ENCODE results near the gene FBXL7.

The FBXL7 gene

DNA sequence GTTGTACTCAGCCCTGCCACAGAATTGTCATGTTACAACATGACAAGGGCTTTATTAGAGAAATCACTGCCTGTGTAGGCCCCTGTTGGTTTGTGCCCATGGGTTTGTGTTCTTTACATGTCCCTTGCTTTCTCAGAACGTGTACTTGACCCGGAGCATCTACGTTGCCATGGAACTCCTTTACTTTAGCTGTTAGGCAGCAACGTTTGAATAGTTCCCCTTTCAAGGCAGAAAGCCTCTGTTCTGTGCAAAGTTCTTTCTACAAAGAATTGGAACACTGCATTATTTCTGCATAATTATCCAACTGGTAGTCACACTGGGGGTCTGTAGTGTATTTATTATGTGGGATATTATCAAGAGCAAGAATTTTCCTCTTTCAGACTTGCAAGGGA is 51.1 kb downstream of the FBXL7 start:
- no peaks in the 10 kb centered on the region for H3K79me2 ChIP-seq (ENCODE audit: control insufficient read depth, low read length)
- H3F3A ChIP-seq (ENCODE audit: control insufficient read depth, insufficient read depth) = no peaks in the 10 kb centered on the region
- H4K20me1 ChIP-seq (ENCODE audit: control insufficient read depth, insufficient read depth, low read depth, low read length) = no peaks in the 10 kb centered on the region
- no peak overlapping the region for H3K27ac ChIP-seq (ENCODE audit: low read depth, low read length)
- no peaks in the 10 kb centered on the region for H3K4me1 ChIP-seq (ENCODE audit: control insufficient read depth, low read length)
- no peaks in the 10 kb centered on the region for H3K9me3 ChIP-seq (ENCODE audit: control insufficient read depth, insufficient read depth, low read length)
- TF ChIP-seq, protein P1, sequence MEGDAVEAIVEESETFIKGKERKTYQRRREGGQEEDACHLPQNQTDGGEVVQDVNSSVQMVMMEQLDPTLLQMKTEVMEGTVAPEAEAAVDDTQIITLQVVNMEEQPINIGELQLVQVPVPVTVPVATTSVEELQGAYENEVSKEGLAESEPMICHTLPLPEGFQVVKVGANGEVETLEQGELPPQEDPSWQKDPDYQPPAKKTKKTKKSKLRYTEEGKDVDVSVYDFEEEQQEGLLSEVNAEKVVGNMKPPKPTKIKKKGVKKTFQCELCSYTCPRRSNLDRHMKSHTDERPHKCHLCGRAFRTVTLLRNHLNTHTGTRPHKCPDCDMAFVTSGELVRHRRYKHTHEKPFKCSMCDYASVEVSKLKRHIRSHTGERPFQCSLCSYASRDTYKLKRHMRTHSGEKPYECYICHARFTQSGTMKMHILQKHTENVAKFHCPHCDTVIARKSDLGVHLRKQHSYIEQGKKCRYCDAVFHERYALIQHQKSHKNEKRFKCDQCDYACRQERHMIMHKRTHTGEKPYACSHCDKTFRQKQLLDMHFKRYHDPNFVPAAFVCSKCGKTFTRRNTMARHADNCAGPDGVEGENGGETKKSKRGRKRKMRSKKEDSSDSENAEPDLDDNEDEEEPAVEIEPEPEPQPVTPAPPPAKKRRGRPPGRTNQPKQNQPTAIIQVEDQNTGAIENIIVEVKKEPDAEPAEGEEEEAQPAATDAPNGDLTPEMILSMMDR (IDR thresholded peaks at IDR 0.05; ENCODE audit: low read depth, low read length, poor library complexity, severe bottlenecking) = no peak
- TF ChIP-seq EZH2phosphoT487 (IDR thresholded peaks at IDR 0.05; ENCODE audit: borderline replicate concordance, low read length) = no peak
- H3K27me3 ChIP-seq (ENCODE audit: control insufficient read depth, low read length) = no peaks in the 10 kb centered on the region
- no peaks in the 10 kb centered on the region for H3K9me2 ChIP-seq (replicated peaks; ENCODE audit: control insufficient read depth, low read length)
- H3K4me3 ChIP-seq (ENCODE audit: low read length) = no peak overlapping the region
- H3K4me2 ChIP-seq (ENCODE audit: low read length) = no peak overlapping the region
- no peaks in the 10 kb centered on the region for H3K36me3 ChIP-seq (ENCODE audit: control insufficient read depth, low read length)

DNA sequence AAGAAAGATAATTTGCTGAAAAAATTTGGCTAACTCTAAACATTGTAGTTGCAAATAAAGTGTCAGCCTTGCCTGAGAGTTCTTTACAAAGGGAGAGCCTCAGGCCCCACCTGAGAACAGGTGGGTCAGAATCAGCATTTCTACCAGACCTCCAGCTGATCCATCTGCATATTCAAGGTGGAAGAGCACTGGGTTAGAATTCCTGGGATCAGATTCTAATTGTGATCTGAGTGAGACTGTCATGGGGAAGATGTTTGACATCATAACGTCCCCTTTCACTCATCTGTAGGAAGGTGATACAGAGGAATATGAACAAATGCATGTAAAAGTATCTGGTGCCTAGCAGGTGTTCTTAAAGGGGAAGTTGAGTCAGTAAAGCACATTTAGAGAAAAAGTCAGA is 54.6 kb downstream of the FBXL7 start:
- Histone ChIP-seq H3K4me3 (ENCODE audit: low read length) (no peak overlapping the region), H3K9me3 (ENCODE audit: control insufficient read depth, insufficient read depth, low read length) (no peaks in the 10 kb centered on the region), H3K36me3 (ENCODE audit: control insufficient read depth, low read length) (no peaks in the 10 kb centered on the region), H3K27ac (ENCODE audit: low read depth, low read length) (no peak overlapping the region), H3K79me2 (ENCODE audit: control insufficient read depth, low read length) (no peaks in the 10 kb centered on the region), H3K4me1 (ENCODE audit: control insufficient read depth, low read length) (no peaks in the 10 kb centered on the region), H3F3A (ENCODE audit: control insufficient read depth, insufficient read depth) (no peaks in the 10 kb centered on the region), H3K4me2 (ENCODE audit: low read length) (no peak overlapping the region), H3K27me3 (ENCODE audit: control insufficient read depth, low read length) (no peaks in the 10 kb centered on the region), H4K20me1 (ENCODE audit: control insufficient read depth, insufficient read depth, low read depth, low read length) (no peaks in the 10 kb centered on the region), H3K9me2 (replicated peaks; ENCODE audit: control insufficient read depth, low read length) (no peaks in the 10 kb centered on the region)
- TF ChIP-seq, protein P1 (IDR thresholded peaks at IDR 0.05; ENCODE audit: low read depth, low read length, poor library complexity, severe bottlenecking) = no peak
- no peak for TF ChIP-seq EZH2phosphoT487 (IDR thresholded peaks at IDR 0.05; ENCODE audit: borderline replicate concordance, low read length)

DNA sequence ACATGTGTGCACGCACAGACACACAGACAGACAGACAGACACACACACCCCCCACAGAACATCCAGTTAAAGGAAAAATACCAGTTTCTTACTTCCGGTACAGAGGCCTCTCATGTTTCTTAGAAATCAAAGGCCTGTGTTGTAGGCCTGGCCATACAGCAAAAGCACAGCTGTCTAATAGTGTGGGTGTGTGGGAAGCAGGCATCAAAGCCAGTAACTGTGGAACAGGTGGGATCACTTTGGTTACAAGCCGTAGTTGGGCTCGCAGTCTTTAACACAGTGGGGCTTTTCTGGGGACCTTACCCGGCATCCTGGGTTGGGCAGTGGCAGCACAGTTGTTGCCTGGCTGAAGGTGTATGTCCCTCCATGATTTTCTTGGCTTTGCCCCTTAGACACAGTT is 55.2 kb downstream of the FBXL7 start:
- no peak overlapping the region for H3K4me2 ChIP-seq (ENCODE audit: low read length)
- TF ChIP-seq, protein P1 (IDR thresholded peaks at IDR 0.05; ENCODE audit: low read depth, low read length, poor library complexity, severe bottlenecking) = no peak
- TF ChIP-seq EZH2phosphoT487 (IDR thresholded peaks at IDR 0.05; ENCODE audit: borderline replicate concordance, low read length) = no peak
- no peak overlapping the region for H3K4me3 ChIP-seq (ENCODE audit: low read length)

DNA sequence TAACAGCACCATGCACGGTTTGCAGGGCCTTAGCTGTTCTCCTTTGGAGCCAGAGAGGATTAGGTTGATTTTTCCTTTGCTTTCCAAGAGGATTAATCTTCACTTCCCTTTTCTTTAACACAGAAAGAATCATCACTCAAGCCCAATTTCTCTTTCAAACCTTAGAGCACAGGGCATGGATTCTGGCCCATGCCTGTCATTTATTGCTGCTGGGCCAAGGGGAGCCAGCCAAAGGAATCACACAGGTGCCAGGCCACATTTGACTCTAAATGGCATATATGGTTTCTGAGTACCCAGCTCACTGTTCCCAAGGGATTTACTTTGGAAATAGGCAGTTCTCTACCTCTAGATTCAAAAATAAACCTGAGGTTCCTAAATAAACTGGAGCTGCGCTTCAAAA is 58.3 kb downstream of the FBXL7 start:
- H3K4me1 ChIP-seq (ENCODE audit: control insufficient read depth, low read length) = no peaks in the 10 kb centered on the region
- no peaks in the 10 kb centered on the region for H3K79me2 ChIP-seq (ENCODE audit: control insufficient read depth, low read length)
- no peaks in the 10 kb centered on the region for H3K9me2 ChIP-seq (replicated peaks; ENCODE audit: control insufficient read depth, low read length)
- TF ChIP-seq, protein P1 (IDR thresholded peaks at IDR 0.05; ENCODE audit: low read depth, low read length, poor library complexity, severe bottlenecking) = no peak
- no peak for TF ChIP-seq EZH2phosphoT487 (IDR thresholded peaks at IDR 0.05; ENCODE audit: borderline replicate concordance, low read length)
- H3K27me3 ChIP-seq (ENCODE audit: control insufficient read depth, low read length) = no peaks in the 10 kb centered on the region
- H3K9me3 ChIP-seq (ENCODE audit: control insufficient read depth, insufficient read depth, low read length) = no peaks in the 10 kb centered on the region
- H3K27ac ChIP-seq (ENCODE audit: low read depth, low read length) = no peak overlapping the region
- H3K4me3 ChIP-seq (ENCODE audit: low read length) = no peak overlapping the region
- no peaks in the 10 kb centered on the region for H4K20me1 ChIP-seq (ENCODE audit: control insufficient read depth, insufficient read depth, low read depth, low read length)
- no peak overlapping the region for H3K4me2 ChIP-seq (ENCODE audit: low read length)
- no peaks in the 10 kb centered on the region for H3F3A ChIP-seq (ENCODE audit: control insufficient read depth, insufficient read depth)
- no peaks in the 10 kb centered on the region for H3K36me3 ChIP-seq (ENCODE audit: control insufficient read depth, low read length)

More for the DNA sequence above, 55.2 kb downstream of the FBXL7 start:
- no peaks in the 10 kb centered on the region for H3K9me3 ChIP-seq (ENCODE audit: control insufficient read depth, insufficient read depth, low read length)
- H3K36me3 ChIP-seq (ENCODE audit: control insufficient read depth, low read length) = no peaks in the 10 kb centered on the region
- H3K9me2 ChIP-seq (replicated peaks; ENCODE audit: control insufficient read depth, low read length) = no peaks in the 10 kb centered on the region
- H3F3A ChIP-seq (ENCODE audit: control insufficient read depth, insufficient read depth) = no peaks in the 10 kb centered on the region
- H3K27me3 ChIP-seq (ENCODE audit: control insufficient read depth, low read length) = no peaks in the 10 kb centered on the region
- no peaks in the 10 kb centered on the region for H3K4me1 ChIP-seq (ENCODE audit: control insufficient read depth, low read length)
- H3K27ac ChIP-seq (ENCODE audit: low read depth, low read length) = no peak overlapping the region
- H3K79me2 ChIP-seq (ENCODE audit: control insufficient read depth, low read length) = no peaks in the 10 kb centered on the region
- no peaks in the 10 kb centered on the region for H4K20me1 ChIP-seq (ENCODE audit: control insufficient read depth, insufficient read depth, low read depth, low read length)
